GM18520 (cell line): ENCODE results near the gene TDRD10.

Experiments
- ATAC-seq: cut with Tn5 transposase; IDR thresholded peaks from one replicate; pipeline ENCODE4 v1.9.1; 2021; ENCODE audit not compliant: unreplicated experiment

Gene TDRD10, protein sequence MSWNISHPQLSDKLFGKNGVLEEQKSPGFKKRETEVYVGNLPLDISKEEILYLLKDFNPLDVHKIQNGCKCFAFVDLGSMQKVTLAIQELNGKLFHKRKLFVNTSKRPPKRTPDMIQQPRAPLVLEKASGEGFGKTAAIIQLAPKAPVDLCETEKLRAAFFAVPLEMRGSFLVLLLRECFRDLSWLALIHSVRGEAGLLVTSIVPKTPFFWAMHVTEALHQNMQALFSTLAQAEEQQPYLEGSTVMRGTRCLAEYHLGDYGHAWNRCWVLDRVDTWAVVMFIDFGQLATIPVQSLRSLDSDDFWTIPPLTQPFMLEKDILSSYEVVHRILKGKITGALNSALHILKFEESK

DNA sequence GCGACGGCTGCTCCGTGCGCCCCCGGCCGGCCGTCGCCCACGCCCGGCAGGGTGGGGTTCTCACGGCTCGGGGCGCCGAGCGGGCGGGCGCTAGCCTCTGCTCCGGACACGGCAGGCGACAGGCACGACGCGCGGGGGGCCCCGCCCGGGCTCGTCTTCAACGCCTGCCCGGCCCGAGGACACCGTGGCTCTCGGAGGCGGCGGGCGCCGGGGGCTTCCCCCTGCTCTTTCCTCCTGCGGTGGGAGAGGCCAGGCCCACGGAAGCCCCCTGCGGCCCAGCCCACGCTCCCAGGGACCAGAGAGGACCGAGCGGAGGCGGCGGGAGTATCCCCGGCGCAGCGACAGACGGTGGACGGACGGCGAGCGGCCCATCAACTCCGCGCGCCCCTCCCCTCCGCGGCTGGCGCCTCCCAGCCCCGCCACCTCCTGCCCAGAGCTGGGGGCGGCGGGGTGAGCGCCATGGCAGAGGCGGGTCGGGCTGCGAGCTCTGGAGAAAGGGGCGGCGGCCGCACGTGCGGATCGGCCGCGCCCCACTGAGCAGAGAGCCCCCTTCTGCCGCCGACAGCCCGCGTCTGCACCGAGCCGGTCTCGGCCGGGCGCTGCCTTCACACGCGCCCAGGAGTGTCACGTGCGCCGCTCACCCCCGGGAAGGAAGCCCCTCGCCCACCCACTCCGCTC, at the start of gene TDRD10, which contains the start of gene SHE:
TSS of gene TDRD10 (plus strand) at position 154 of the 678 bp plus-strand sequence. CDS start 4,685 bp downstream, outside the sequence.
TSS of gene SHE (minus strand) at position 347 of the 678 bp plus-strand sequence. CDS start 386 bp downstream, outside the sequence.
- ATAC-seq, result no peak

DNA sequence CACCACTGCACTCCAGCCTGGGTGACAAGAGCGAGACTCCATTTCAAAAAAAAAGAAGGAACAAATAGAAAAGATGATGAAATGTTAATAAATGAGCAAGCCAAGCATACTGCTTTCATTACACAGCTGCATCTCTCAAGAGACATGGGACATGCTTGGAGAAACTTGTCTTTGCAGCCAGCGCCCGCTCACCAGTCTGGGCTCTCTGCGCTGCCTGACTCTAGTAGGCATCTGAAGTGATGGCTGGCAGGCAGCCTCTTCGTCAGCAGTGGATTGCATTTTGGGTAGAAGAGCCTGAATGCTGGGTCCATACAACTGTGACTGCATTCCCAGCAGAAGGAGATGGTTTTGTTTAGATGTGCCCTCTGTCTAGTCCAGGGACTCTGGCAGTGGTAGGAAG, 48.9 kb upstream of the TDRD10 start:
- ATAC-seq, result no peak

DNA sequence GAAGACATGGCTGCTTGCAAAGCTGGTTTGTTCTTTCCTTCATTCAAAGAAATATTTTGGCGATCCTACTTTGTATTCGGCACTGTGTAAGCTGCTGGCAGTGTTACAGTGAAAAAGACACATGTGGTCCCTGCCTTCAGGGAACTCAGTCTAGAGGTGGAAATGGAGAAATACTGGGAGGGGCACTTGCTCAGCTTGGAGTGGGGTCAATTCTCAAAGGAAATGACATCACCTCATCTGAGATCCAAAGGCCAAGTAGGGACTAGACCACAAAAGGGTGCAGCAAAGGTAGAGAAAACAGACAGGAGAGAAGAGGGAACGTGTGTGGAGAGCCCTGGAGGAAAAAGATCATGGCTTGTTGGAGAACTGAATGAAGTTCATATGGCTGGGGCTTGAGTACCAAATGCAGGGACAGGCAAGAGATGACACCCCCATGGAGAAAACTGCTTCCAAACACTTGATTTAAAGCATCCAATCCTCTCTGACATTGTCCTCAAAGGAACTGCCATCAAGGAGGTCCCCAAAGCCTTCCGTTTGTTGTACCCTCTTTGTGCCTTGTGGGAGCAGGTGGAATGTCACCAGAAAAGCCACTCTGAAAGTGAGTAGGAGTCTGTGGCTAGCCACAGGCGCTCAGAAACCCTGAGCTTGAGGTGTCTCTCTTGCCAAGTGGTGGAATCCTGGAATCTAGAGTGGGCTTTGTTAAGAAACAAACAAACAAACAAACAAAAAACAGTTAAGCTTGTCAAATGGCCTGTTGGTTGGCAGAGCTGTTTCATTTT, 48.3 kb upstream of the TDRD10 start:
- no peak for ATAC-seq

DNA sequence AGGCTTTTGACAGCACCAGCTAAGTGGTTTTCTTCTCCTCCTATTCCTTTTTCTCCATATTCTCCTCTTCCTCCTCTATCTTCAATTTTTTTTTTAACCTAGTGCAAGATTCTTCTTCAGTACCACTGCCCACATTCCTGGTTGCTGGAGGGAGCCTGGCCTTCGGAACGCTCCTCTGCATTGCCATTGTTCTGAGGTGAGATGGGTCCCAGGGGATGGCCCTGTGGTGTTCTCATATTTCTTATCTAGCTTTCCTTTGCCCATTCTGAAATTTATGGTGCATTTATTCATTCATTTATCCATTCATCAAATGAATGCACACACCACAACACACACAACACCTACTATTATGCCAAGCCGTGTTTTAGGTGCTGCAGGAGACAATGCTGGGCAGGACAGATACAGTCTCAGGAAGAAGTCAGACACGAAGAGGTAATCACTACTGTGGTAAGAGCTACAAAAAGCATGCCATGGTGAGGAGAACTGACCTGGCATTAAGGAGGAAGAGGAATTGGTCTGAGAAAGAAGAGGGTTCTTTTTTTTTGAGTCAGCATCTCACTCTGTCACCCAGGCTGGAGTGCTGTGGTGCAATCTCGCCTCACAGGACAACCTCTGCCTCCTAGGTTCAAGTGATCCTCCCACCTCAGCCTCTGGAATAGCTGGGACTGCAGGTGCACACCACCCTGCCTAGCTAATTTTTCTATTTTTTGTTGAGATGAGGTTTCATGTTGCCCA, 47.5 kb upstream of the TDRD10 start:
- ATAC-seq, result no peak

DNA sequence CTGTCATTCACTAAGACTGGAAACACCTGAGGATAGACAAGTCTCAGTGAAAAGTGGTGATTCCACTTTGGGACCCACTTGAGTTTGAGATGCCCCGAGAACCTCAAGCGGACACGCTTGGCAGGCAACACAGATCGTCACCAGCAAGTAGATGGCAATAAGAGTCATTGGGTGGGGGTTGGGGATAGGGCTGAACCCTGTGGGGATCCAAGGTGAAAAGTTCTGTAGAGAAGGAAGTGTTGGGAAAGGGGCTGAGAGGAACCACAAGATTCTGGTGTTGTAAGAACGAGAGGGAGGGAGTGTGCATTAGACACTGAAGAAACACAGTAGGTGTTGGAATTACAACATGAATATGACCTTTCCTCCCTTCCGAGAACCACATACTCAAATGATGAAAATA, 45.4 kb upstream of the TDRD10 start:
- no peak for ATAC-seq

DNA sequence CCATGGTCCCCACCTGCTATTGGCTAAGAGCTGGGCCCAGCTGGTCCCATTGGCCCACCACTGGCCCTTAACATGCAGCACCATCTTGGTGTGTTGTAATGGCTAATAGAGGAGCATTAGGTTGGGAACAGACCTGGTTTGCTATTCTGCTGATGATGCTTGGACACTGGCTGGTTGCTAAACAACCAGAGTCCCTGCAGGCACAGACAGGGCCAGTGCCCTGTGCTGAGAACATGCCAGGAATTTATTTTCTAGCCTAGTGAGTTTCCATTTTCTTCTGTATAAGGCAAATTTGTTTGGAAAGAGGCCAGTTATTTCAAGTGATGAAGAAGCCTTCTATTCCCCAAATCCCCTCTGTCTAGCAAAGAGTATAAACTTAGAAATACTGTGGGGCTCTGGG, 42.9 kb upstream of the TDRD10 start:
- ATAC-seq, result no peak

DNA sequence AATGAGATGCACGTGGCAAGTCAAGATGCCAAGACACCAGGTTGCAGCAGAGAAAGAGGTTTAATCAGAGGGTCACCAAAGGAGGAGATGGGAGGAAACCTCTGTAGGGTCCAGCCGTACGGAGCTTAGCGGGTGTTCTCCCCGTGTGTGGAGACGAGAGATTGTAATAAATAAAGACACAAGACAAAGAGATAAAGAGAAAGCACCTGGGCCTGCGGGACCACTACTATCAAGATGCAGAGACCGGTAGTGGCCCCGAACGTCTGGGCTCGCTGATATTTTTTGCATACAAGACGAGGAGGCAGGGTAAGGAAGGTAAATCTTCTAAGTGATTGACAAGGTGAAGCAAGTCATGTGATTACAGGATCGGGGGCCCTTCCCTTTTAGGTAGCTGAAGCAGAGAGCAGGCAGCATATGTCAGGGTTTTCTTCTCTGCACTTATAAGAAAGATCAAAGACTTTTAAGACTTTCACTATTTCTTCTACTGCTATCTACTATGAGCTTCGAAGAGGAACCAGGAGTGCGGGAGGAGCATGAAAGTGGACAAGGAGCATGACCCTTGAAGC, 41.2 kb upstream of the TDRD10 start:
- ATAC-seq, result no peak

DNA sequence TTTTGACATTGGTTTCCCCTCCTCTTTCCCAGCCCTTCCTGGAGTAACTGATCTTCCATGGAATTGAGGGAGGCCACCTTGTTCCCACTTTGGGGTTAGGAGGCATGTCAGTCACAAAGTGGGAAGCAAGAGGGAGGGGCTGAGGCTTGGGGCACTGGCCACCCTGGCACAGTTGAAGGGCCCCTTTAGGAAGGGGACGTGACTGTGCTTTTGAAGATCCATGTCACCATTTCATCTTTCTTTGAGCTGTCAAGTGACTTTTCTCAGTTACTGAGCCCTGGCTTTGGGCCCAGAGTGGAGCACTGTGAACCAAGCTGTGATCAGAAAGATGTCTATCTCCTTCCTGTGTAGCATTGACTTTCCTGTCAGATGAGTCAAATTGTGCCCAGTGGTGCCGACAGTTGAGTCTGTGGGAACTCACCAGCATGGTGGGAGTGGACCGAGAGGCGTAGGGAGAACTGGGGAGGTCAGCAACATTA, 38.5 kb upstream of the TDRD10 start:
- no peak for ATAC-seq

DNA sequence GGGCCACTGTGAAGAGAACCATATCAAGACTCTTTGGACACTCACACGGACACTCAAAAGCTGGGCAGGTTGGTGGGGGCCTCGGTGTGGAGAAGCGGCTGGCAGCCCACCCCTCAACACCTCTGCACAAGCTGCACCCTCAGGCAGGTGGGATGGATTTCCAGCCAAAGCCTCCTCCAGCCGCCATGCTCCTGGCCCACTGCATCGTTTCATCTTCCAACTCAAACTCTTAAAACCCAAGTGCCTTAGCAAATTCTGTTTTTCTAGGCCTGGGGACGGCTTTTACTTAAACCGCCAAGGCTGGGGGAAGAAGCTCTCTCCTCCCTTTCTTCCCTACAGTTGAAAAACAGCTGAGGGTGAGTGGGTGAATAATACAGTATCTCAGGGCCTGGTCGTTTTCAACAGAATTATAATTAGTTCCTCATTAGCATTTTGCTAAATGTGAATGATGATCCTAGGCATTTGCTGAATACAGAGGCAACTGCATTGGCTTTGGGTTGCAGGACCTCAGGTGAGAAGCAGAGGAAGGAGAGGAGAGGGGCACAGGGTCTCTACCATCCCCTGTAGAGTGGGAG, 36.3 kb upstream of the TDRD10 start:
- no peak for ATAC-seq

DNA sequence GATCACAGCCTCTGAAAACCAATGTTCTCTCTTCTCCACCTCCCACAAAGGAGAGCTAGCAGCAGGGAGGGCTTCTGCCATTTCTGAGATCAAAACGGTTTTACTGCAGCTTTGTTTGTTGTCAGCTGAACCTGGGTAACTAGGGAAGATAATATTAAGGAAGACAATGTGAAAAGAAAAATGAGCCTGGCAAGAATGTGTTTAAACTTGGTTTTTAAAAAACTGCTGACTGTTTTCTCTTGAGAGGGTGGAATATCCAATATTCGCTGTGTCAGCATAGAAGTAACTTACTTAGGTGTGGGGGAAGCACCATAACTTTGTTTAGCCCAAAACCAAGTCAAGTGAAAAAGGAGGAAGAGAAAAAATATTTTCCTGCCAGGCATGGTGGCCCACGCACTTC, 35.8 kb upstream of the TDRD10 start:
- ATAC-seq, result no peak

DNA sequence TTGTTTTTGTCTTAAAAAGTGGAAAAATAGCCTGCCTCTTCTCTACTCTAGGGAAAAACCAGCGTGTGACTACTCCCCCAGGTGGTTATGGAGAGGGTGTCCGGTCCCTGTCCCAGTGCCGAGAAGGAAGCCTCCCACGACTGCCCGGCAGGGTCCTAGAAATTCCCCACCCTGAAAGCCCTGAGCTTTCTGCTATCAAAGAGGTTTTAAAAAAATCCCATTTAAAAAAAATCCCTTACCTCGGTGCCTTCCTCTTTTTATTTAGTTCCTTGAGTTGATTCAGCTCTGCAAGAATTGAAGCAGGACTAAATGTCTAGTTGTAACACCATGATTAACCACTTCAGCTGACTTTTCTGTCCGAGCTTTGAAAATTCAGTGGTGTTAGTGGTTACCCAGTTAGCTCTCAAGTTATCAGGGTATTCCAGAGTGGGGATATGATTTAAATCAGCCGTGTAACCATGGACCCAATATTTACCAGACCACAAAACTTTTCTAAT, 35.0 kb upstream of the TDRD10 start:
- ATAC-seq, result no peak

DNA sequence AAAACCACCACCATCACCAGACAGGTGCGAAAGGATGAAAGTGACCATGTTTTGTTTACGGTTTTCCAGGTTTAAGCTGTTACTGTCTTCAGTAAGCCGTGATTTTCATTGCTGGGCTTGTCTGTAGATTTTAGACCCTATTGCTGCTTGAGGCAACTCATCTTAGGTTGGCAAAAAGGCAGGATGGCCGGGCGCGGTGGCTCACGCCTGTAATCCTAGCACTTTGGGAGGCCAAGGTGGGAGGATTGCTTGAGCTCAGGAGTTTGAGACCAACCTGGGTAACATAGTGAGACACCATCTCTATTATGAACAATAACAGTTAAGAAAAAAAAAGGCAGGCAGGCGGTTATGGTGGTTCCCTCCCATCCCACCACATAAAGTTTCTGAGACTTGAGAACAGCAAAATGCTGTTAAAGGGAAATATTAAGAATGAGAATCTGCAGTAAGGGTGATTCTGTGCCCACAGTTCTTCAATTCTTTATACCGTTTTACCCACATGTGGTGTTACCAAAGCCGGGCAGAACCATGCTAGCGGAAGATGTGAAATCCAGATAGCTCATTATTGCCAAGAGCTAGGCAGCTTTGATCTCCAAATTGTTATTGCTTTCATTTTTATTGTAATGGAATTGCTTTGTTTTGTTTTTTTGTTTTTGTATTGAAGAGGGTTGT, 34.5 kb upstream of the TDRD10 start:
- ATAC-seq, result no peak

DNA sequence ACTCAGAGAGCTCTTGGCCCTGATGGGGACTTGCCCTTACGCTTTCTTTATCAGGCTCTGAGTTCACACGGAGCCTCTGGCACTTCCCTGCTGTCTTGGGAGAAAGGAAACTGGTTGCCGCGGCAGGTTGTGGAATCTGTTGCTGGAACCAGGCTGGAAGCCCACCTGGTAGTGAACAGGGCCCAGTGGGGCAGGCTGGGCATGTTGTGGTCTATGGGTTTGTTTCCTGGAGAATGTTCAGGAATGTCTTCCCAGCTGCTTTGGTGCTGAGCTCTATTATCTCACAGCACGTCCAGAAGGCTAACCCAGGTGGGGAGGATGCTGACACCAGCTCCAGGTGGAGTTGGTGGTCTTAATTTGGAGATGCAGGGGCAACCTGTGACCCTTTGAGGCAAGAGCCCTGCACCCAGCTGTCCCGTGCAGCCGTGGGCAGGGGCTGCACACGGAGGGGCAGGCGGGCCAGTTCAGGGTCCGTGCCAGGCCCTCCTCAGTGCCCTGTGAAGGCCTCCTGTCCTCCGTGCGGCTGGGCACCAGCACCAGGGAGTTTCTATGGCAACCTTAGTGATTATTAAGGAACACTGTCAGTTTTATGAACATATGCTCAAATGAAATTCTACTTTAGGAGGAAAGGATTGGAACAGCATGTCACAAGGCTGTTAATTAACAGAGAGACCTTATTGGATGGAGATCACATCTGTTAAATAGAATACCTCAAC, 33.3 kb upstream of the TDRD10 start:
- no peak for ATAC-seq

DNA sequence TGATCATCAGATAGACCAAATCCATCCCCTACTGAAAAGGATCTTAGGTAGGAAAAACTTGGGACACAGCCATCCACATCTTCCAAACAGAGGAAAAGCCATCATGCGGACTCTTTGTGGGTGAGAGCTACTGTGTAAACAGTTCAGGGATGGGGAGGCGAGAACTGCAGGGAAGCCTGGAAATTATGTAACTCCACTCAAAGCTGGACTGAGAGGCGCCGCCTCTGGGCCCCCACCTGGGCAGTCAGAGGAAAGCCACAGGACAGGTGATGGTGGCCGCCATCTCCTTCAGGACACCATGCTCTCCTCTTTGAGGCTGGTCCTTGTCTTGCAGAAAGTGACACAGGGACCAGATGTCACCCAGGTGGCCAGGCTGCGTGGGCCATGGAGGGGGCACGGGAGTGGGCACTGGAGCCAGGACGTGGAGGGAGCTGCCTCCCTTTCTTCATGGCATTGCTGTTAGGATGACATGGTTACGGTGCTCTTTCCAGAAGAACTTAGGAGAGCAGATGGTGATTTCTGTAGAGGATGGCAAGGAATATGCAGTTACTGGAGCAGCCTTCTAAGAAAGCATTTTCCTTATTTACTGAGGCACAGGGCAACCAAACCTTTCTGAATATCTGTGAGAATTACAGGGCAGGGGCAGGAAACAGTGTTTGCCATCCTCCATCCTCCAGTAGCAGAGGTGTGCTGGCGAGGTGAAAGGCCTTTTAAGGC, 32.0 kb upstream of the TDRD10 start:
- ATAC-seq, result no peak

DNA sequence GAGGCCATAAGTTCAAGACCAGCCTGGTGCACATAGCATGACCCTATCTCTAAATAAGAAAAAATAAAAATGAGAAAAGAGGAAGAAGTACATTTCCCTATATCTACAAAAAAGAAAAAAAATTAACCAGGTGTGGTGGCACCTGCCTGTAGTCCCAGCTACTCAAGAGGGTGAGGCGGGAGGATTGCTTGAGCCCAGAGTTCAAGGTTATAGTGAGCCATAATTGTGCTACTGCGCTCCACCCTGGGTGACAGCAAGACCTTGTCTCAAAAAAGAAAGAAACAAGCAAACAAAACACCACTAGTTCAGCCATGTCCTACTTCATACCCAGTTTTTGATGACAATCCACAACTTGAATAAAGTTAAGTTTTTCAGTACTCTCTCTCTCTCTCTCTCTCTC, 30.7 kb upstream of the TDRD10 start:
- ATAC-seq, result no peak

DNA sequence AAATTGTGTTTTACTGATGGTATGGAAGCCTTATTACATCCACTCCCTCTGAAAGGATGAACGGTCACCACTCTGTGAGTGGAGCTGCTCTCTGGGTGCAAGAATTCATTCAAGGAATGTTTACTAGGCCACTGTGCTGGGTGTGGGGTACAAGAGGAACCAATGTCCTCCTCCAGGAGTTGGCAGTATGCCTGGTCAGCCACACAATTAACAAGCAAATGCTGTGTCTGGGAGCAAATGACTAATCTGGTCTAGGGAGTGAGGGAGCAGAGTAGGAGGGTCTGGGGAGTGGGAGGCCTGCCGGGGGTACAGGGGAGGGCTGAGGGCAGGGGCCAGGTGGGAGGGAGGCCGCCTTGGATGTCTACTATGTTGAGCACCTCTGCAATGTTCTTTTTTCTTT, 27.2 kb upstream of the TDRD10 start:
- ATAC-seq, result no peak

DNA sequence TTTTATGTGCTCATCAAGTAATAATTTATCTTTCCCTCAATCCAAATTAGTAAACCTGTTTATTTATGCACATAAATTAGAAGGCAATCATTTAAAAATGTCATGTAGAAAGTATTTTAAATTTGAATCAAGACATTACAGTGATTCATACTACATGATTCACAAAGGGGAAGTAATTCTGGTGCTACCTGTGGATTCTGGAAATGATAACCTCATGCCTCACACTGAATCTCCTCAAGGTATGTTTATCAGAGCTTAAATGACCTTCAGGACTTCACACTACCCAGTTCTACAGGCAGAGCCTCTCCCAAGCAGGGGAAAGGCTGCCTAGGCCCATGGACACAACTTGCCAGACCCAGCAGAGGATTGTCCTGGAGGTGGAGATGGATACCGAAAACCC, 25.2 kb upstream of the TDRD10 start:
- no peak for ATAC-seq

DNA sequence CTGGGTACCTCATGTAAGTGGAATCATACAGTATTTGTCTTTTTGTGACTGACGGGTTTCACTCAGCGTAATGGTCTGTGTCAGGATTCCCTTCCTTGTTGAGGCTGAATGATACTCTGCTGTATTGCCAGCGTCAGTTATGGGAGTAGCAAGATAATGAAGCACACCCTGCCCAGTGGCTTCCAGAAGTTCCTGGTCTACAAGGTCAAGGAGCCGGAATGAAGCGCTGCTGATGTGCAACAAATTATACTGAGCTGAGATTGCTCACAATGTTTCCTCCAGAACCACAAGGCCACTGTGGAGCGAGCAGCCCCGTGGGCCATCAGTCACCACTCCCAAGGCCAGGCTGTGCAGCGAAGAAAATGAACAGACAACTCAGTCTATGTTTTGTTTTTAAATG, 24.0 kb upstream of the TDRD10 start:
- ATAC-seq, result no peak
